Chondrocyte (in vitro differentiated cells): ENCODE results near the gene SNTG2. TPM values are rescaled to one million over a fixed set of nuclear protein-coding genes. Genes with fewer than 3 reads are reported as not detected.

Experiments
- DNase-seq: peaks from one replicate; pipeline ENCODE4 v3.0.0; 2021; ENCODE audit warnings: mixed read lengths, low spot score
- H3K27ac Mint-ChIP-seq: one replicate; pipeline ENCODE4 v1.8.0; 2021; ENCODE audit warnings: mild to moderate bottlenecking, moderate library complexity, mixed read lengths; ENCODE audit not compliant: unreplicated experiment
- H3K27me3 Mint-ChIP-seq: 2 replicates; pipeline ENCODE4 v1.8.0; 2021; ENCODE audit warnings: low read depth, mixed read lengths
- H3K36me3 Mint-ChIP-seq: 2 replicates; pipeline ENCODE4 v1.8.0; 2021; ENCODE audit warnings: low read depth, mixed read lengths
- H3K4me1 Mint-ChIP-seq: 2 replicates; pipeline ENCODE4 v1.8.0; 2021; ENCODE audit warnings: low read depth, mild to moderate bottlenecking, mixed read lengths
- H3K4me3 Mint-ChIP-seq: one replicate; pipeline ENCODE4 v1.8.0; 2021; ENCODE audit warnings: mild to moderate bottlenecking, moderate library complexity, mixed read lengths; ENCODE audit not compliant: unreplicated experiment
- H3K9me3 Mint-ChIP-seq: 2 replicates; pipeline ENCODE4 v1.8.0; 2021; ENCODE audit warnings: low read depth, mixed read lengths
- CTCF ChIP-seq: fragments of 200-600 bp; sonication (generic); IDR thresholded peaks from 2 replicates; pipeline ENCODE4 v1.5.0; 2021; ENCODE audit warnings: antibody characterized with exemption, mild to moderate bottlenecking, moderate library complexity
- total RNA-seq: library from RNA; stranded (reverse); gene quantifications from 3 replicates; pipeline ENCODE4 v1.2.1, GENCODE V29; 2021

SNTG2 gene
- total RNA-seq, 1 donor from 2014 or later = not detected

- no peak for TF ChIP-seq CTCF
- no peak overlapping the region for H3K4me3 Mint-ChIP-seq
- no peaks in the 10 kb centered on the region for H3K4me1 Mint-ChIP-seq
- H3K9me3 Mint-ChIP-seq = no peaks in the 10 kb centered on the region
- H3K27me3 Mint-ChIP-seq = peaks cover 2% of the 10 kb centered on the region
- no peak overlapping the region for H3K27ac Mint-ChIP-seq
- no peaks in the 10 kb centered on the region for H3K36me3 Mint-ChIP-seq
- DNase-seq = no peak
Measured at GRCh38 chr2:915979-916378, 34.7 kb upstream of the SNTG2 start.

- Mint-ChIP-seq H3K27ac (no peak overlapping the region), H3K36me3 (no peaks in the 10 kb centered on the region), H3K27me3 (peaks cover 4% of the 10 kb centered on the region), H3K4me1 (no peaks in the 10 kb centered on the region), H3K9me3 (no peaks in the 10 kb centered on the region), H3K4me3 (no peak overlapping the region)
- no peak for TF ChIP-seq CTCF
- no peak for DNase-seq
Measured at GRCh38 chr2:916935-917334, 33.7 kb upstream of the SNTG2 start.

- H3K27me3 Mint-ChIP-seq = peaks cover 5% of the 10 kb centered on the region
- H3K9me3 Mint-ChIP-seq = no peaks in the 10 kb centered on the region
- no peak for TF ChIP-seq CTCF
- no peak for DNase-seq
- no peak overlapping the region for H3K27ac Mint-ChIP-seq
- no peak overlapping the region for H3K4me3 Mint-ChIP-seq
- H3K4me1 Mint-ChIP-seq = no peaks in the 10 kb centered on the region
- H3K36me3 Mint-ChIP-seq = no peaks in the 10 kb centered on the region
Measured at GRCh38 chr2:919672-920071, 31.0 kb upstream of the SNTG2 start.

GRCh38 chr2:920573-920972 lies 30.1 kb upstream of the SNTG2 start:
- no peak for TF ChIP-seq CTCF
- H3K27ac Mint-ChIP-seq = no peak overlapping the region
- H3K36me3 Mint-ChIP-seq = no peaks in the 10 kb centered on the region
- H3K27me3 Mint-ChIP-seq = peaks cover 8% of the 10 kb centered on the region
- no peaks in the 10 kb centered on the region for H3K4me1 Mint-ChIP-seq
- no peaks in the 10 kb centered on the region for H3K9me3 Mint-ChIP-seq
- H3K4me3 Mint-ChIP-seq = no peak overlapping the region
- DNase-seq = no peak

GRCh38 chr2:920999-921398 lies 29.6 kb upstream of the SNTG2 start:
- H3K27me3 Mint-ChIP-seq = peaks cover 8% of the 10 kb centered on the region
- H3K36me3 Mint-ChIP-seq = no peaks in the 10 kb centered on the region
- H3K4me3 Mint-ChIP-seq = no peak overlapping the region
- H3K4me1 Mint-ChIP-seq = no peaks in the 10 kb centered on the region
- H3K27ac Mint-ChIP-seq = no peak overlapping the region
- no peak for TF ChIP-seq CTCF
- H3K9me3 Mint-ChIP-seq = no peaks in the 10 kb centered on the region
- no peak for DNase-seq
